ACC112 (cell line): ENCODE measurements around the gene CSH1.
"Not testable (repeated sequence)": the region's sequence is repeated elsewhere in the genome, so short reads cannot be mapped to it uniquely, and the experiment has no call there.

Source experiments
- H2AFZ ChIP-seq: fragments of 200-600 bp; sonication (generic); one replicate; pipeline ENCODE4 v1.6.0; 2017; ENCODE audit warnings: antibody characterized with exemption, low read length; ENCODE audit not compliant: unreplicated experiment
- H3K27ac ChIP-seq: fragments of 200-600 bp; sonication (generic); 2 replicates; pipeline ENCODE4 v1.5.1; 2014; ENCODE audit warnings: low read depth, mild to moderate bottlenecking, antibody characterized with exemption, low read length, moderate library complexity
- H3K27me3 ChIP-seq: fragments of 200-600 bp; sonication (generic); 2 replicates; pipeline ENCODE4 v1.6.1; 2014; ENCODE audit warnings: mild to moderate bottlenecking, antibody characterized with exemption, low read length, moderate library complexity, mixed read lengths; ENCODE audit not compliant: insufficient read depth
- H3K36me3 ChIP-seq: fragments of 200-600 bp; sonication (generic); 2 replicates; pipeline ENCODE4 v1.6.1; 2016; ENCODE audit warnings: mild to moderate bottlenecking, antibody characterized with exemption, low read length, moderate library complexity, mixed read lengths; ENCODE audit not compliant: insufficient read depth
- H3K4me1 ChIP-seq: fragments of 200-600 bp; sonication (generic); one replicate; pipeline ENCODE4 v1.6.1; 2016; ENCODE audit warnings: low read length, mixed read lengths; ENCODE audit not compliant: insufficient read depth, unreplicated experiment, control insufficient read depth
- H3K4me3 ChIP-seq: fragments of 200-600 bp; sonication (generic); 2 replicates; pipeline ENCODE4 v1.5.1; 2014; ENCODE audit warnings: mild to moderate bottlenecking, low read depth, low read length
- H3K79me2 ChIP-seq: fragments of 200-600 bp; sonication (generic); one replicate; pipeline ENCODE4 v1.6.0; 2016; ENCODE audit warnings: low read length; ENCODE audit not compliant: control insufficient read depth, unreplicated experiment, insufficient read depth

CSH1 gene

DNA sequence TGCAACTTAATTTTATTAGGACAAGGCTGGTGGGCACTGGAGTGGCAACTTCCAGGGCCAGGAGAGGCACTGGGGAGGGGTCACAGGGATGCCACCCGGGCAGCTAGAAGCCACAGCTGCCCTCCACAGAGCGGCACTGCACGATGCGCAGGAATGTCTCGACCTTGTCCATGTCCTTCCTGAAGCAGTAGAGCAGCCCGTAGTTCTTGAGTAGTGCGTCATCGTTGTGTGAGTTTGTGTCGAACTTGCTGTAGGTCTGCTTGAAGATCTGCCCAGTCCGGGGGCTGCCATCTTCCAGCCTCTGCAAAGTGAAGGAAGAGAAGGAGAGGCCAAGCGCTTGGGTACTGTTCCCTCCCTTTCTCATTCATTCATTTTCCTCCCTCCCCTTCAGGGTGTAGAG lies 20.8 kb upstream of the CSH1 start:
- H3K79me2 ChIP-seq, H3K36me3 ChIP-seq, H3K4me3 ChIP-seq, H2AFZ ChIP-seq, H3K27ac ChIP-seq, H3K27me3 ChIP-seq, H3K4me1 ChIP-seq: not testable (repeated sequence)

GRCh38 chr17:63916566-63917185 lies 20.3 kb upstream of the CSH1 start:
- Histone ChIP-seq H3K4me1 (no peaks in the 10 kb centered on the region), H3K79me2 (no peaks in the 10 kb centered on the region), H2AFZ (no peak overlapping the region), H3K27me3 (peaks cover 5% of the 10 kb centered on the region), H3K4me3 (no peak overlapping the region), H3K27ac (no peak overlapping the region), H3K36me3 (no peaks in the 10 kb centered on the region)

- H3K4me3 ChIP-seq, H3K27me3 ChIP-seq, H3K36me3 ChIP-seq, H2AFZ ChIP-seq, H3K27ac ChIP-seq, H3K79me2 ChIP-seq, H3K4me1 ChIP-seq: not testable (repeated sequence)
Observed at GRCh38 chr17:63915753-63916152, 19.4 kb upstream of the CSH1 start.

DNA sequence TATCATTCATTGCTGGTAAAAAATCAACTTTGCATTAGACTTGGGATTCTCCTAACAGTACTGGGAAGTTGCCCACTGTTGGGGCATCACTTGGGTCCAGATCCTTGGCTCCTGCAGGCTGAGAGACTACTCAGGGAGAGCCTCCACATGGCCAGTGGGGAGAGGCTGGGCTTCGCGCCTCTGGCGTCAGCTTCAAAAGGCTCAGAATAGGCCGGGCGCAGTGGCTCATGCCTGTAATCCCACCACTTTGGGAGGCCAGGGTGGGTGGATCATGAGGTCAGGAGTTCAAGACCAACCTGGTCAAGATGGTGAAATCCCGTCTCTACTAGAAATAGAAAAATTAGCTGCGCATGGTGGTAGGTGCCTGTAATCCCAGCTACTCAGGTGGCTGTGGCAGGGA lies 18.1 kb upstream of the CSH1 start:
- Histone ChIP-seq H3K27ac (no peak overlapping the region), H3K4me1 (no peaks in the 10 kb centered on the region), H3K27me3 (peaks cover 14% of the 10 kb centered on the region), H3K79me2 (no peaks in the 10 kb centered on the region), H3K36me3 (no peaks in the 10 kb centered on the region), H3K4me3 (no peak overlapping the region), H2AFZ (no peak overlapping the region)

DNA sequence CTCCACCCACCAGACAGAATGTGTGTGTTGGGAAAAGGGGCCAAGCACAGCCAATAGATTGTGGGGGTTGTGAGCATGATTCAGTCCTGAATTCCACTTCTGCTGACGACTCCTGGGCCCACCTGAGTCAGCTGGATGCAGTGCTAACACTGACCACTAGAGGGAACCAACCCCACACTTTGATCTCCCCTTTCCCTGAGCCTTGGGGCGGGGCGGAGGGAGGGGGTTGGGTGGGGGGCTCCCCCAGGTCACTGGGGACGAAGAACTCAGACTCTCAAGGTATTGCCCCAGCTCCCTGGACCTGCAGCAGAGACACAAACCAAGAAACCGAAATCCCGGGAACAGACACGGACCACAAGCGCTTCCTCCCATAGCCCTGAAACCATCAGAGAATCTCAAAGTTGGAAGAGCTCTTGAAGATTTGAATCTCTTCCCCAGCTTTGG lies 15.3 kb upstream of the CSH1 start:
- Histone ChIP-seq H3K27me3 (peaks cover 18% of the 10 kb centered on the region), H2AFZ (no peak overlapping the region), H3K79me2 (no peaks in the 10 kb centered on the region), H3K36me3 (no peaks in the 10 kb centered on the region), H3K4me3 (no peak overlapping the region), H3K4me1 (no peaks in the 10 kb centered on the region), H3K27ac (no peak overlapping the region)

DNA sequence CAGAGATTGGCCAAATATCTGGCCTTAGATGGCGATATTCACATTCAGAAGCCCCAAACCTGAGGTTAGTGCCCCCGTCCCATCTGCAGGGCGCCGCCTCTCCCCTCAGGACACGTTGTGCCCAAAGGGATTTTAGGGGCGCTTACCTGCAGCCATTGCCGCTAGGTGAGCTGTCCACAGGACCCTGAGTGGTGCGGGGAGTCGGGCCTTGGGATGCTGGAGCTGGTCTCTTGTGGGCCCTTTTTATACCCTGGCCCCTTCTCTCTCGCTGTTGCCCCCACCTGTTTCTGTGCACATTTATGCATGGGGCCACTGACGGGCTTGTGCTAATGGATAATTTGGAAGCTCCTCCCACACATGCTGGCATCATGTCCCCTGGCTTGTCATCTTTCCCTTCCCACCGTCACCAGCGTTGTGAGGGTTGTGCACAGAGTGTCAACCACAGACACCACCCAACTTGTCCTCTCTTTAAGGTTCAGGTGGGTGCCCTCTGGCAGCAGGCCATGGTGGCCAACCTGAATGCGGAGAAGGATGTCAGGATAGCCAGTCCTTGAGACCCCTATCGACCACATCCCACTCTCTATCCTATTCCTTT lies 14.8 kb upstream of the CSH1 start, which contains the start of gene CSHL1:
CSHL1 (minus strand) TSS at position 218 of the 595 bp plus-strand sequence; CDS start at position 156, 62 bp downstream.
- no peak within 1 kb of the TSS for H3K27ac ChIP-seq
- H3K4me1 ChIP-seq: no peaks in the 10 kb centered on the region
- H3K79me2 ChIP-seq: no peaks in the 10 kb centered on the region
- H3K4me3 ChIP-seq: no peak within 1 kb of the TSS
- no peak within 1 kb of the TSS for H2AFZ ChIP-seq
- no peaks in the 10 kb centered on the region for H3K36me3 ChIP-seq
- H3K27me3 ChIP-seq: peaks cover 14% of the 10 kb centered on the region

DNA sequence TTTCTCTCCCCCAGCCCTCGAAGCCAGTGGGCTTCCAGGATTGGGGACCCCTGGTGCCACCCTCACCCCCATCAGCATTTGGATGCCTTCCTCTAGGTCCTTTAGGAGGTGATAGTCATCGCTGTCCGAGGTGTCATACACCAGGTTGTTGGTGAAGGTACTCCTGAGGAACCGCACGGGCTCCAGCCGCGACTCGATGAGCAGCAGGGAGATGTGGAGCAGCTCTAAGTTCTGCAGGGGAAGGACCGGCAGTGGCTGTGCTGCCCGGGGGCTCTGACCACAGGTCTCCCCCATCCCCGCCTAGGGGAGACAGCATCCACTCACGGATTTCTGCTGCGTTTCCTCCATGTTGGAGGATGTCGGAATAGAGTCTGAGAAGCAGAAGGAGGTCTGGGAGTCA lies 13.7 kb upstream of the CSH1 start:
- H3K79me2 ChIP-seq: no peaks in the 10 kb centered on the region
- H3K27me3 ChIP-seq: peaks cover 13% of the 10 kb centered on the region; the same call in 1 of the 2 replicates
- H2AFZ ChIP-seq: no peak overlapping the region
- no peaks in the 10 kb centered on the region for H3K36me3 ChIP-seq
- H3K4me1 ChIP-seq: no peaks in the 10 kb centered on the region
- no peak overlapping the region for H3K27ac ChIP-seq
- no peak overlapping the region for H3K4me3 ChIP-seq

- H2AFZ ChIP-seq, H3K4me1 ChIP-seq, H3K27ac ChIP-seq: not testable (repeated sequence)
Observed at GRCh38 chr17:63909586-63909985, 13.2 kb upstream of the CSH1 start.

GRCh38 chr17:63907161-63907778 lies 10.9 kb upstream of the CSH1 start:
- H2AFZ ChIP-seq, H3K4me3 ChIP-seq, H3K36me3 ChIP-seq, H3K4me1 ChIP-seq, H3K79me2 ChIP-seq, H3K27ac ChIP-seq: not testable (repeated sequence)
- peaks cover 13% of the 10 kb centered on the region; the same call in 1 of the 2 replicates for H3K27me3 ChIP-seq

More at GRCh38 chr17:63909586-63909985, 13.2 kb upstream of the CSH1 start:
- H3K27me3 ChIP-seq: peaks cover 13% of the 10 kb centered on the region; the same call in 1 of the 2 replicates
- not testable (repeated sequence) for H3K79me2 ChIP-seq, H3K4me3 ChIP-seq, H3K36me3 ChIP-seq

GRCh38 chr17:63904796-63905195 lies 8.4 kb upstream of the CSH1 start:
- H3K79me2 ChIP-seq, H3K4me1 ChIP-seq, H3K27ac ChIP-seq, H3K36me3 ChIP-seq, H2AFZ ChIP-seq, H3K4me3 ChIP-seq, H3K27me3 ChIP-seq: not testable (repeated sequence)

DNA sequence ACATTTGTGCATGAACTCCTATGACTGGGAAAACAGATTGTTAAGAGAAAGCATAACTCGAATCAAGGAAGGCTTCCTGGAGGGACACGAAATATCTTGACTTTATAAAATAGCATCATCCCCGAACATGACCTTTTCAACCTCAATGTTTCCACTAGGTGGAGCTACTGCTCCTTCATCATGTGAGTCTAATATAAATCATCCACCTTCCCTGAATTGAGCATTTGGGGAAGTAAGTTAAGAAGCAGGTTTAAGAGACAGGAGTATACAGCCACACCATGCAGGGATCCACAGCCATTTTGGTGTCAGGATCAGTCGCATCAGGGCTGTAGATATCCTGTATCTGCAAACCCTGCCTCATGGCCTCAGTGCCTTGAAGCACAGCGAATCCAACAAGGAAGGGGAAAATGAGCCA lies 7.4 kb upstream of the CSH1 start:
- not testable (repeated sequence) for H3K27ac ChIP-seq, H2AFZ ChIP-seq, H3K27me3 ChIP-seq, H3K79me2 ChIP-seq, H3K4me3 ChIP-seq, H3K36me3 ChIP-seq, H3K4me1 ChIP-seq
